ENCODE results near the gene HSPG2.
"Not testable (repeated sequence)": the region's sequence is repeated elsewhere in the genome, so short reads cannot be mapped to it uniquely, and the experiment has no call there.

Gene HSPG2

GRCh38 chr1:21782868-21783678, 154.0 kb downstream of the HSPG2 start, which contains the start of gene USP48:
TSS of gene USP48 (minus strand) at chr1:21783149. CDS start at chr1:21782957, 192 bp downstream.
- DNase-seq (ENCODE audit: low spot score), result peak; percentile 94
- in situ Hi-C loops (cut with MboI; ENCODE audit: low sequenced_read_pairs, unreplicated experiment), result no loop called here
- no peak for TF ChIP-seq CTCF (IDR thresholded peaks at IDR 0.05; ENCODE audit: borderline replicate concordance, control extremely low read depth, extremely low read depth, insufficient read depth, missing control alignments)

- in situ Hi-C loops (cut with MboI; ENCODE audit: low sequenced_read_pairs, unreplicated experiment), result no loop called here
- peak; percentile 52 for TF ChIP-seq CTCF (IDR thresholded peaks at IDR 0.05; ENCODE audit: borderline replicate concordance, control extremely low read depth, extremely low read depth, insufficient read depth, missing control alignments)
- peak; percentile 55 for DNase-seq (ENCODE audit: low spot score)
Observed at GRCh38 chr1:21782349-21782867, 154.7 kb downstream of the HSPG2 start.

GRCh38 chr1:21781815-21782348, 155.2 kb downstream of the HSPG2 start:
- no peak for TF ChIP-seq CTCF (IDR thresholded peaks at IDR 0.05; ENCODE audit: borderline replicate concordance, control extremely low read depth, extremely low read depth, insufficient read depth, missing control alignments)
- DNase-seq (ENCODE audit: low spot score), result no peak
- in situ Hi-C loops (cut with MboI; ENCODE audit: low sequenced_read_pairs, unreplicated experiment), result no loop called here

- DNase-seq (ENCODE audit: low spot score), result peak; percentile 53
- in situ Hi-C loops (cut with MboI; ENCODE audit: low sequenced_read_pairs, unreplicated experiment), result no loop called here
- TF ChIP-seq CTCF (IDR thresholded peaks at IDR 0.05; ENCODE audit: borderline replicate concordance, control extremely low read depth, extremely low read depth, insufficient read depth, missing control alignments), result no peak
Observed at GRCh38 chr1:21779613-21780521, 157.2 kb downstream of the HSPG2 start.

GRCh38 chr1:21778405-21778727, 158.7 kb downstream of the HSPG2 start:
- DNase-seq (ENCODE audit: low spot score), result no peak
- in situ Hi-C loops (cut with MboI; ENCODE audit: low sequenced_read_pairs, unreplicated experiment), result no loop called here
- no peak for TF ChIP-seq CTCF (IDR thresholded peaks at IDR 0.05; ENCODE audit: borderline replicate concordance, control extremely low read depth, extremely low read depth, insufficient read depth, missing control alignments)

GRCh38 chr1:21776925-21777324, 160.2 kb downstream of the HSPG2 start:
- in situ Hi-C loops (cut with MboI; ENCODE audit: low sequenced_read_pairs, unreplicated experiment); DNase-seq (ENCODE audit: low spot score): not testable (repeated sequence)
